HepG2 (cell line): ENCODE data around the gene AGAP1.

Experiments
- CBX5 ChIP-seq: sonication (generic); formaldehyde crosslinking; IDR thresholded peaks from 2 replicates; pipeline ENCODE4 v1.4.0; 2020; ENCODE audit warnings: missing genetic modification reagents, borderline replicate concordance
- CHD2 ChIP-seq: IDR thresholded peaks from 2 replicates; pipeline ENCODE4 v1.6.1; 2011; ENCODE audit warnings: low read depth, low read length, improper control_type of control experiment
- CTCF ChIP-seq: sonication (generic); formaldehyde crosslinking; IDR thresholded peaks from 2 replicates; pipeline ENCODE4 v1.5.0; 2020; ENCODE audit warnings: mild to moderate bottlenecking, missing genetic modification reagents, moderate library complexity
- ELF3 ChIP-seq: IDR thresholded peaks from 2 replicates; pipeline ENCODE4 v1.6.1; 2016; ENCODE audit warnings: missing genetic modification reagents, missing compliant biosample characterization
- EP300 ChIP-seq, 3 experiments: sonication (generic) in 1 of 3; formaldehyde crosslinking in 1 of 3; IDR thresholded peaks; 2 replicates each; pipeline versions ENCODE4 v1.5.1 to v1.6.1; 2011 to 2020; ENCODE audit warnings: low read depth in 2 of 3, low read length in 2 of 3, borderline replicate concordance in 1 of 3, improper control_type of control experiment in 1 of 3, mild to moderate bottlenecking in 1 of 3, missing genetic modification reagents in 1 of 3, moderate library complexity in 1 of 3
- HDAC1 ChIP-seq: sonication (generic); formaldehyde crosslinking; IDR thresholded peaks from 2 replicates; pipeline ENCODE4 v1.5.1; 2020; ENCODE audit warnings: mild to moderate bottlenecking, missing genetic modification reagents
- POLR2AphosphoS5 ChIP-seq: IDR thresholded peaks from 2 replicates; pipeline ENCODE4 v1.6.1; 2012; ENCODE audit warnings: low read depth, low read length
- SIN3A ChIP-seq: IDR thresholded peaks from 2 replicates; pipeline ENCODE4 v1.6.1; 2011; ENCODE audit warnings: low read depth, mild to moderate bottlenecking, control low read depth, low read length, borderline replicate concordance
- TEAD3 ChIP-seq: optimal IDR thresholded peaks from 2 replicates; pipeline ENCODE3; 2016; ENCODE audit warnings: borderline replicate concordance
- ZNF230 ChIP-seq: sonication (generic); formaldehyde crosslinking; IDR thresholded peaks from 2 replicates; pipeline ENCODE4 v1.4.0; 2020; ENCODE audit warnings: mild to moderate bottlenecking, missing genetic modification reagents
- ZNF468 ChIP-seq: sonication (generic); formaldehyde crosslinking; IDR thresholded peaks from 2 replicates; pipeline ENCODE4 v1.8.0; 2022; ENCODE audit warnings: mild to moderate bottlenecking, moderate library complexity, missing genetic modification reagents
- ZNF512 ChIP-seq: sonication (generic); formaldehyde crosslinking; IDR thresholded peaks from 2 replicates; pipeline ENCODE4 v1.4.0; 2020; ENCODE audit warnings: mild to moderate bottlenecking, missing genetic modification reagents
- ZNF776 ChIP-seq: sonication (generic); formaldehyde crosslinking; IDR thresholded peaks from 2 replicates; pipeline ENCODE4 v1.4.0; 2020; ENCODE audit warnings: mild to moderate bottlenecking, missing genetic modification reagents
- ZXDC ChIP-seq: sonication (generic); formaldehyde crosslinking; IDR thresholded peaks from 2 replicates; pipeline ENCODE4 v1.5.0; 2020; ENCODE audit warnings: mild to moderate bottlenecking, missing genetic modification reagents

GRCh38 chr2:235893129-235893698 lies 399.4 kb downstream of the AGAP1 start:
- TF ChIP-seq ZNF230 (CRISPR knock-in tag) (no peak), ZNF468 (CRISPR knock-in tag) (no peak), SIN3A (no peak), POLR2AphosphoS5 (no peak), CTCF (no peak), ELF3 (no peak), ZNF776 (CRISPR knock-in tag) (no peak), CHD2 (no peak), CBX5 (CRISPR knock-in tag) (no peak), EP300 (IDR thresholded peaks at IDR 0.05; ENCODE audit: low read depth in 2 of 2, low read length in 2 of 2) (no peak), EP300 (CRISPR knock-in tag; IDR thresholded peaks at IDR 0.05; ENCODE audit: borderline replicate concordance) (no peak), ZXDC (CRISPR knock-in tag) (no peak), ZNF512 (no peak), TEAD3 (CRISPR knock-in tag) (no peak), HDAC1 (CRISPR knock-in tag) (no peak)
